Measurements from ENCODE around the gene KRTAP3-3.
"Not testable (repeated sequence)": the region's sequence is repeated elsewhere in the genome, so short reads cannot be mapped to it uniquely, and the experiment has no call there.

KRTAP3-3 gene

DNA sequence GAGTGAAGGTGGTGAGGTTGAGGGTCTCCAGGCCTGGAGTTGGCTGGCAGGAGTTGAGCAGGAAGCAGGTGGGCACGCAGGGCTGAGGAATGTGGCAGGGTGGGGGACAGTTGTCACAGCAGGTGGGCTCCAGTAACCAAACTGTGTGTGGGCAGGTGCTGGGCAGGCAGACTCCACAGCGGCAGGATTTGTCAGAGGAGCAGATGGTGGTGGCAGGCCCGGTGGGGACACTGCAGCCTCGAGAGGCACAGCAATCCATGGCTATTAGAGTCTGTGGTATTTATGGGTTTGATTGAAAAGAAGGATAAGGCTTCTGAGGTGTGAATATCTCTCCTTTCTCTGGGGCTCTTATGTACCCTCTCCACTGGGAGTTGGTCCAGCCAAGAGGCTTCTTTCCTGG lies at the start of gene KRTAP3-3:
Gene KRTAP3-3 (minus strand): TSS at position 326 of the 400 bp plus-strand sequence. CDS start 67 bp downstream, at position 259.
- Histone ChIP-seq H3K79me2 (no peaks in the 10 kb centered on the region), H3K4me3 (ENCODE audit: low read depth, low read length) (no peak within 1 kb of the TSS), H2AFZ (no peak within 1 kb of the TSS), H3K9me3 (ENCODE audit: control insufficient read depth, low read length) (no peaks in the 10 kb centered on the region), H3K4me1 (no peaks in the 10 kb centered on the region), H3K36me3 (ENCODE audit: control insufficient read depth, insufficient read depth, low read length) (no peaks in the 10 kb centered on the region), H3K27me3 (ENCODE audit: control insufficient read depth, insufficient read depth, low read length) (no peaks in the 10 kb centered on the region), H3K27ac (no peak within 1 kb of the TSS), H3K9ac (no peak within 1 kb of the TSS), H3K4me2 (ENCODE audit: low read length) (no peak within 1 kb of the TSS)
- TF ChIP-seq, protein P1, sequence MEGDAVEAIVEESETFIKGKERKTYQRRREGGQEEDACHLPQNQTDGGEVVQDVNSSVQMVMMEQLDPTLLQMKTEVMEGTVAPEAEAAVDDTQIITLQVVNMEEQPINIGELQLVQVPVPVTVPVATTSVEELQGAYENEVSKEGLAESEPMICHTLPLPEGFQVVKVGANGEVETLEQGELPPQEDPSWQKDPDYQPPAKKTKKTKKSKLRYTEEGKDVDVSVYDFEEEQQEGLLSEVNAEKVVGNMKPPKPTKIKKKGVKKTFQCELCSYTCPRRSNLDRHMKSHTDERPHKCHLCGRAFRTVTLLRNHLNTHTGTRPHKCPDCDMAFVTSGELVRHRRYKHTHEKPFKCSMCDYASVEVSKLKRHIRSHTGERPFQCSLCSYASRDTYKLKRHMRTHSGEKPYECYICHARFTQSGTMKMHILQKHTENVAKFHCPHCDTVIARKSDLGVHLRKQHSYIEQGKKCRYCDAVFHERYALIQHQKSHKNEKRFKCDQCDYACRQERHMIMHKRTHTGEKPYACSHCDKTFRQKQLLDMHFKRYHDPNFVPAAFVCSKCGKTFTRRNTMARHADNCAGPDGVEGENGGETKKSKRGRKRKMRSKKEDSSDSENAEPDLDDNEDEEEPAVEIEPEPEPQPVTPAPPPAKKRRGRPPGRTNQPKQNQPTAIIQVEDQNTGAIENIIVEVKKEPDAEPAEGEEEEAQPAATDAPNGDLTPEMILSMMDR (IDR thresholded peaks at IDR 0.05) = no peak

DNA sequence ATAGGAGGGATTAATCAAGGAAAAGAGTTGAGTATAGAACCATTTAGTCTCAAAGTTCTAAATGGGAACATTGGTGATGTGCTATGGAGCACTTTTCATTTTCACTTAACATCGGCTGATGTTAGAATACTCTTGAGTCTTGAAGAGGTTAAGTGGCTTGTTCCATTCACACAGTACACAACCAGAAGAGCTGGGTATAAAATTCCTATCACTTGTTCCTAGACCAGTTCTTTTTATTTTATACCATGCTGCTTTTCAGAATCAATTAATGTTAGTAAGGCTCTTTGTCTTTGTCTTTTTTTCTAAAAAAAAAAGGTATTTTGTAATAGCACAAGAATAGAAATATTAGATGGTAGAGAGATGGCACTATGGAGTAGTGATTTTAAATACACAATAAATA lies 49.0 kb upstream of the KRTAP3-3 start:
- no peak overlapping the region for H2AFZ ChIP-seq
- no peak overlapping the region for H3K4me2 ChIP-seq (ENCODE audit: low read length)

DNA sequence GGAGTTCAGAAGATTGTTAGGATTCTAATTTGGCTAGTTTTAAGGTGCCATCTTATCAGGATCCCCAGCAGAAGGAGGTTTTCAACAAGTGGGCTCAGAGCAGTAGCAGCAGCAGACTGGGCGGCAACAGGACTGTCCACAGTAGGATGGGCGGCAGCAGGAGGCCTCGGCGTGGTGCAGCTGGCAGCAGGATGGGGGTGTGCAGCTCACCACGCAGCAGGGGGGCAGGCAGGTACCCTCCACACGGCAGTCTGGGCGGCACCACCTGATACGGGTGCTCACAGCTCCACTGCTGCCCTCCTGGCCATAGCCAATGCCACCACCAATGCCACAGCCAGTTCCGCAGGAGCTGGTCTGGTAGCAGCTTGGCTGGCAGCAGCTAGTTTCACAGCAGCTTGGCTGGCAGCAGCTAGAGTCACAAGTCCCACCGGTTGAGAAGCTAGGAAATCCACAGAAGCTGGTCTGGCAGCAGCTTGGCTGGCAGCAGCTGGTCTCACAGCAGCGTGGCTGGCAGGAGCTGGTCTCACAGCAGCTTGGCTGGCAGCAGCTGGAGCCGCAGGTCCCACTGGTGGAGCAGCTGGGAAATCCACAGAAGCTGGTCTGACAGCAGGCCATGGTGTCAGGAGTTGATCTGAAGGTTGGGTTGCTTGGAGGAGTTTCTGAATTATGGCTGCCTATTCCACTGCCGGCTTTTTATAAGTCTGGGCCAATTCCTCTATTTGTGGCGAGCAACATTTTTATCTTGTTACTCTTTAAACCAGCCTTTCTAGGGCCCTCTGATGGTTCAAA lies 47.0 kb upstream of the KRTAP3-3 start, which contains the start of gene KRTAP1-1:
Gene KRTAP1-1 (minus strand): TSS at position 668 of the 789 bp plus-strand sequence. CDS start 53 bp downstream, at position 615.
- H3K36me3 ChIP-seq (ENCODE audit: control insufficient read depth, insufficient read depth, low read length); H3K27ac ChIP-seq; H3K27me3 ChIP-seq (ENCODE audit: control insufficient read depth, insufficient read depth, low read length): not testable (repeated sequence)

More for the DNA sequence above, 49.0 kb upstream of the KRTAP3-3 start:
- Histone ChIP-seq H3K79me2 (no peaks in the 10 kb centered on the region), H3K9ac (no peak overlapping the region), H3K36me3 (ENCODE audit: control insufficient read depth, insufficient read depth, low read length) (no peaks in the 10 kb centered on the region), H3K4me3 (ENCODE audit: low read depth, low read length) (no peak overlapping the region), H3K4me1 (no peaks in the 10 kb centered on the region), H3K27ac (no peak overlapping the region), H3K9me3 (ENCODE audit: control insufficient read depth, low read length) (no peaks in the 10 kb centered on the region), H3K27me3 (ENCODE audit: control insufficient read depth, insufficient read depth, low read length) (no peaks in the 10 kb centered on the region)
- TF ChIP-seq, protein P1 (IDR thresholded peaks at IDR 0.05) = no peak

DNA sequence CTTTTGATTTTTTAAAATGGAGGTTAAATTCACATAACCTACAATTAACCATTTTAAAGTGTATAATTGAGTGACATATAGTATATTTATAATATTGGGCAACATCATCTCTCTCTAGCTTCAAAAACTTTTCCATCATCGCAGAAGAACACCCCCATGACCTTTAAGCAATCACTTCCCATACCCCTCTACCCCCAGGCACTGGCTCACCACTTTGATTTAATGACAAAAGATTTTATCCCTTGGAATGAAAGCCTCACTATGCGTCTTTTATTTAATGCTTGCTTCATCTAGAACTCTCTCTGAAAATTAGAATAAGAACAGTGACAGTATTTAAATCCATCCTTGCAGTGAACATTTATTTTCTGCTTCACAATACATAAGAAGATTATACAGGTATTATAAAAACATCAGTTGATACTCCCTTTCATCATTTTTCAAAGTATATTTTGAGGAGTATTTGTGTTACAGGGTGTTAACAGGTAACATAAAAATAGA lies 43.9 kb upstream of the KRTAP3-3 start:
- no peak overlapping the region for H3K27ac ChIP-seq
- H3K36me3 ChIP-seq (ENCODE audit: control insufficient read depth, insufficient read depth, low read length) = no peaks in the 10 kb centered on the region
- no peak overlapping the region for H2AFZ ChIP-seq
- H3K9ac ChIP-seq = no peak overlapping the region
- TF ChIP-seq, protein P1 (IDR thresholded peaks at IDR 0.05) = no peak
- no peaks in the 10 kb centered on the region for H3K79me2 ChIP-seq
- H3K4me3 ChIP-seq (ENCODE audit: low read depth, low read length) = no peak overlapping the region
- H3K27me3 ChIP-seq (ENCODE audit: control insufficient read depth, insufficient read depth, low read length) = no peaks in the 10 kb centered on the region
- H3K9me3 ChIP-seq (ENCODE audit: control insufficient read depth, low read length) = no peaks in the 10 kb centered on the region
- H3K4me1 ChIP-seq = no peaks in the 10 kb centered on the region
- no peak overlapping the region for H3K4me2 ChIP-seq (ENCODE audit: low read length)

More for the DNA sequence above, 47.0 kb upstream of the KRTAP3-3 start, which contains the start of gene KRTAP1-1:
- H3K4me1 ChIP-seq; H3K79me2 ChIP-seq; H3K4me2 ChIP-seq (ENCODE audit: low read length); H3K9ac ChIP-seq; H2AFZ ChIP-seq; H3K9me3 ChIP-seq (ENCODE audit: control insufficient read depth, low read length); H3K4me3 ChIP-seq (ENCODE audit: low read depth, low read length): not testable (repeated sequence)

DNA sequence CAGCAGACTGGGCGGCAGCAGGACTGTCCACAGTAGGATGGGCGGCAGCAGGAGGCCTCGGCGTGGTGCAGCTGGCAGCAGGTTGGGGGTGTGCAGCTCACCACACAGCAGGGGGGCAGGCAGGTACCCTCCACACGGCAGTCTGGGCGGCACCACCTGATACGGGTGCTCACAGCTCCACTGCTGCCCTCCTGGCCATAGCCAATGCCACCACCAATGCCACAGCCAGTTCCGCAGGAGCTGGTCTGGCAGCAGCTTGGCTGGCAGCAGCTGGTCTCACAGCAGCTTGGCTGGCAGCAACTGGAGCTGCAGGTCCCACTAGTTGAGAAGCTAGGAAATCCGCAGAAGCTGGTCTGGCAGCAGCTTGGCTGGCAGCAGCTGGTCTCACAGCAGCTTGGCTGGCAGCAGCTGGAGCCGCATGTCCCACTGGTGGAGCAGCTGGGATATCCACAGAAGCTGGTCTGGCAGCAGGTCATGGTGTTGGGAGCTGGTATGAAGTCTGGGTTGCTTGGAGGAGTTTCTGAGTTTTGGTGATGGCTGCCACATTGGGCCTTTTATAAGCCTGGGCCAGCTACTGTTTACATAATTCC lies 40.5 kb upstream of the KRTAP3-3 start, which contains the start of gene KRTAP1-3:
Gene KRTAP1-3 (minus strand): TSS at position 529 of the 590 bp plus-strand sequence. CDS start 53 bp downstream, at position 476.
- H3K4me2 ChIP-seq (ENCODE audit: low read length); H3K9ac ChIP-seq: not testable (repeated sequence)

More for the DNA sequence above, 40.5 kb upstream of the KRTAP3-3 start, which contains the start of gene KRTAP1-3:
- H3K4me1 ChIP-seq; H3K27me3 ChIP-seq (ENCODE audit: control insufficient read depth, insufficient read depth, low read length); H3K4me3 ChIP-seq (ENCODE audit: low read depth, low read length); H3K27ac ChIP-seq; H3K79me2 ChIP-seq; H2AFZ ChIP-seq; H3K9me3 ChIP-seq (ENCODE audit: control insufficient read depth, low read length); H3K36me3 ChIP-seq (ENCODE audit: control insufficient read depth, insufficient read depth, low read length): not testable (repeated sequence)
